Activated CD4-positive, alpha-beta T cell treated with anti-CD3 and anti-CD28 coated beads, Interleukin-2, Interleukin-6, amounts not matched to agents 100 ng/mL and 50 ng/mL, durations not matched to agents 16 hours and 8 hours (primary cell): ENCODE measurements around the gene RAB33B.
"Not testable (repeated sequence)": the region's sequence is repeated elsewhere in the genome, so short reads cannot be mapped to it uniquely, and the experiment has no call there.

Experiments used
- DNase-seq: peaks from one replicate; pipeline ENCODE4 v3.0.0-alpha.2; 2020

Gene RAB33B

GRCh38 chr4:139454111-139455045 lies at the start of gene RAB33B:
RAB33B (plus strand) TSS chr4:139454121; CDS start chr4:139454196, 75 bp downstream.
- DNase-seq: no peak

- no peak for DNase-seq
Measured at GRCh38 chr4:139410312-139410711, 43.6 kb upstream of the RAB33B start.

GRCh38 chr4:139414671-139415210 lies 39.2 kb upstream of the RAB33B start:
- DNase-seq: not testable (repeated sequence)

GRCh38 chr4:139416073-139416673 lies 37.7 kb upstream of the RAB33B start:
- peak; percentile 48 for DNase-seq

- peak; percentile 45 for DNase-seq
Measured at GRCh38 chr4:139419388-139419914, 34.5 kb upstream of the RAB33B start.

- no peak for DNase-seq
Measured at GRCh38 chr4:139420652-139421051, 33.3 kb upstream of the RAB33B start.

- no peak for DNase-seq
Measured at GRCh38 chr4:139436122-139436521, 17.8 kb upstream of the RAB33B start.

GRCh38 chr4:139438141-139438540 lies 15.8 kb upstream of the RAB33B start:
- no peak for DNase-seq

GRCh38 chr4:139441029-139441428 lies 12.9 kb upstream of the RAB33B start:
- DNase-seq: no peak

GRCh38 chr4:139443661-139444060 lies 10.3 kb upstream of the RAB33B start:
- DNase-seq: no peak

GRCh38 chr4:139444881-139445280 lies 9.0 kb upstream of the RAB33B start:
- DNase-seq: not testable (repeated sequence)

GRCh38 chr4:139447078-139447477 lies 6.8 kb upstream of the RAB33B start:
- DNase-seq: not testable (repeated sequence)

- DNase-seq: no peak
Measured at GRCh38 chr4:139450586-139450985, 3.3 kb upstream of the RAB33B start.

GRCh38 chr4:139451997-139452396 lies 1.9 kb upstream of the RAB33B start:
- no peak for DNase-seq

- DNase-seq: peak; percentile 80
Measured at GRCh38 chr4:139453041-139453370, 915 bp upstream of the RAB33B start.

- DNase-seq: peak; percentile 98
Measured at GRCh38 chr4:139453371-139454110, 380 bp upstream of the RAB33B start.

- DNase-seq: no peak
Measured at GRCh38 chr4:139455126-139455538, 1.2 kb downstream of the RAB33B start.

GRCh38 chr4:139457318-139457717 lies 3.4 kb downstream of the RAB33B start:
- no peak for DNase-seq

- DNase-seq: no peak
Measured at GRCh38 chr4:139458543-139458942, 4.6 kb downstream of the RAB33B start.

- no peak for DNase-seq
Measured at GRCh38 chr4:139458999-139459398, 5.1 kb downstream of the RAB33B start.

GRCh38 chr4:139460565-139460964 lies 6.6 kb downstream of the RAB33B start:
- no peak for DNase-seq

- no peak for DNase-seq
Measured at GRCh38 chr4:139461022-139461628, 7.2 kb downstream of the RAB33B start.

- DNase-seq: not testable (repeated sequence)
Measured at GRCh38 chr4:139464512-139464911, 10.6 kb downstream of the RAB33B start.
